Inflammatory macrophage treated with lipopolysaccharide for 4 hours (primary cell): ENCODE results near the gene CTSL.

Source experiments
- DNase-seq: peaks from one replicate; pipeline ENCODE4 v3.0.0-alpha.2; 2020

CTSL gene

DNA sequence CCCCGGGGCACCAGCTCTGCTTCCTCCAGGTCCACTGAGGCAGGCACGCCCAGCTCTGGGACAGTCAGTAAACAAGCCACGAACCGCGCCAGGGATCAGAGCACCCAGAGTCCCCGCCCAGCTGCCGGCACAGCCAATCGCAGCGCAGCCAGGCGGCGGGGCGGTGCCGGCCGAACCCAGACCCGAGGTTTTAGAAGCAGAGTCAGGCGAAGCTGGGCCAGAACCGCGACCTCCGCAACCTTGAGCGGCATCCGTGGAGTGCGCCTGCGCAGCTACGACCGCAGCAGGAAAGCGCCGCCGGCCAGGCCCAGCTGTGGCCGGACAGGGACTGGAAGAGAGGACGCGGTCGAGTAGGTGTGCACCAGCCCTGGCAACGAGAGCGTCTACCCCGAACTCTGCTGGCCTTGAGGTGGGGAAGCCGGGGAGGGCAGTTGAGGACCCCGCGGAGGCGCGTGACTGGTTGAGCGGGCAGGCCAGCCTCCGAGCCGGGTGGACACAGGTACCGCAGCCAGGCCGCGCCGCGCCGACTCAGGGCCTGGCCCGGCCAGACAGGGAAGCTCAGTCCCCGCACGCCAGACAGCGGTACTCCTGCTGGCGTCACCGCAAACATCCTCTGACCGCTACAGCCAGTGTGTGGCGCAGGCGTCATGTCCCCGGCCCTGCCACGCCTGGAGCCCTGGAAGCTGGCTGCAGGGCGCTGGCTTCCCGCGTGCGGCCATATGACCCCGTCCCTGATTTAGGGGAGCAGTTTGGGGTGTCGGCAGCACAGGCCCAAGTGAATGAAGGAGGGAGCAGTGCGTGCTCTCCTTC lies at the start of gene CTSL:
CTSL (plus strand) TSS at position 220 of the 810 bp plus-strand sequence. CDS start 1,485 bp downstream, outside the sequence.
- DNase-seq, result peak; percentile 81

DNA sequence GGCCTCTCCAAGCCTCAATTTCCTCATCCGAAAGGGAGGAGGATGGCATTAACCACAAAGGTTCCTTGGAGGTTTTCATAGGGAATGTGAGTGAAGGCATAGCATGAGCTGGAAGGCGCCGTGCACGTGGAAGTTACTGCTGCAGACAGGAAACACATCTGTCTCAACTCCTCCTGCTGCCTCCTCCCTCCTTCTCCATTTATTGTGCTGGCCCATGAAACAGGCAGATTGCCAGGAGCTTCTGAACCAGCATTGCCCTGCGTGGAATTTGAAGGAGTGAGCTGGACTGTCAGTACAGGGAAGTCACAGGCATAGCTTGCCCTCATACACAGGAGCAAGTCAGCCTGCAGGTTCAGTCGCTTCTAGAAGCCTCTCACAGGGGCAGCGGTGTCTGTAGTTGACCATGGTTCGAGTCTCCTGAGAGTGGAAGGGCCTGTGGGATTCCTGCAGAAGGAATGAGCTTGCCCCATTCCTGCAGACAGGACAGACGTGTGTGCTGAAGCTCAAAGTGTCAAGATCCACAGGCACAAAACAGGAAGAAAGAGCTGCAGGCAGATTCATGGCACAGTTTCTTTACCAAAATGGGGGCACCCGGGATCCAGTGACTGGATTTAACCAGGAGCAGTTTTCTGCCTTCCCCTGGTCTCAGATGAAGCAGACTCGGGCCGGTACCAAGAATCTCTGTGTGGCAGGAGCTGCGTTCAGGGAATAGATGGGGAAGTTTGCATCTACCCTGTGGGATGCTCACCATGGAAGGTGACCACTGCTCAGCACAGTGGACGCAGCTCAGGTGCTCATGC lies 48.7 kb upstream of the CTSL start:
- DNase-seq, result peak; percentile 22

DNA sequence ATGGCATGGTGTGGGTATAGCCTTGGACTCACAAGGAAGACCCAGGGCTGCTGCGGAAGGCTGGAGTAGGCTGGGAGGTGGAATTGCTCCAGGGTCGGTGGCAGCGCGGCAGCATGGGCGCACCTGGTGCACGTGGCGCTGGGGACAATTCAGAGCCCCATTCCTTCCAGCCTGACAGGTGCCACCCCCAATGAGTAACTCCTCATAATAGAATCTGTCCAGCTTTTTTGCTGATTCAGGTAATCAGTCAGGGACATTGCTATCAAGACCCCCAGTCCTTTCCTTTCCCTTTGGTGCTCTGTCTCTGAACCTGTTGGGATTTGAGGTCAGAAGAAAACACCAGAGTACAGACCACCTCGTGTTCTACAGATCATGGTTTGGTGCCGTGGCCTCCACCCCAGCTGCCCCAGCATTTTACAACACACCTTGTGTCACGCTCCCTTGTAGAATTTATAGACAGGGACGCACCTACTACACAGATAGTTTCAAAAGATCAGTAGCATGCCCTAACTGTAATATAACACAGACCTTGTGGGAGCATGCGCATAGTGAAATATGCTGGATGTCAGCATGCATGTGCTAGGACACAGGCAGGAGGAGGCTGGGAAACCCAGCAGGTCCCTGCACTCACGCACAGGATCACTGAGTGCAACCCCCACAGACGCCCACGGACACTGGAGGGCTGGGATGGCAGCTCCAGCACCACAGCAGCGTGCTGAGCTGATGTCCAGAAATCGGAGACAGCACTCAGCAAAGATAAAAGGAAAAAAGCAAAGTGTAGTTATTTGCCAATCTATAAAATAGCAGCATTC lies 47.9 kb upstream of the CTSL start:
- DNase-seq, result no peak

DNA sequence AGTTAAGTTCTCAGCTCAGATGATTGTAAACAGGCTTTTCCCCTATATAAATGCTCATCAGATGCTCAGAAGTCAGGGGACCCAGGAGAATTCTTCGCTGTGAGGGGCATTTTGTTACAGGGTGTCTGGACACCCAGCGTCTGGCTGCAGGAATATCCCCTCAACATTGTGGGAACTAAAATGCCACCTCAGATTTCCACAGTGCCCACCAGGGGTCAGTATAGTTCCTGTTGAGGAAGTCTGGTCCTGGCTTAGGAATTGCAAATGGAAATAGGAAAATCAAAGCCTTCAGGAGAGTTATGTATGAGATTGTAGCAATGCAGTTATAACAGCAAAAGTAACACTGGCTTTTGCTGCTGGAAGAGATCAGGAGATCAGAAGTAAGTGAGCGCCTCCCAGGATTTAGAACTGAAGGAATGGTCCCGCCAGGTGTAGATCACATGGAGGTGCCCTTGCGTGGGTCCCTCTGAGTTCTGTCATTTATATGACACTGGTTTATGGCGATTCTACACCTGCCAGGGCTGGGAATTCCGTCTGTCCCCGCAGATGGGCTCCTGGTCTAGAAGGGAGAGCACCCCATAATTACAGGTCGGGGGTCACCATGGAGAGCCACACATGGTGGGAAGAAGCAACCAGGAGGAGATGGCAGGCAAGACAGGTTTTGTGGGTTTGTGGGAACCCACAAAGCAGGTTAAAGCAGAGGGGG lies 47.1 kb upstream of the CTSL start:
- DNase-seq, result peak; percentile 51

DNA sequence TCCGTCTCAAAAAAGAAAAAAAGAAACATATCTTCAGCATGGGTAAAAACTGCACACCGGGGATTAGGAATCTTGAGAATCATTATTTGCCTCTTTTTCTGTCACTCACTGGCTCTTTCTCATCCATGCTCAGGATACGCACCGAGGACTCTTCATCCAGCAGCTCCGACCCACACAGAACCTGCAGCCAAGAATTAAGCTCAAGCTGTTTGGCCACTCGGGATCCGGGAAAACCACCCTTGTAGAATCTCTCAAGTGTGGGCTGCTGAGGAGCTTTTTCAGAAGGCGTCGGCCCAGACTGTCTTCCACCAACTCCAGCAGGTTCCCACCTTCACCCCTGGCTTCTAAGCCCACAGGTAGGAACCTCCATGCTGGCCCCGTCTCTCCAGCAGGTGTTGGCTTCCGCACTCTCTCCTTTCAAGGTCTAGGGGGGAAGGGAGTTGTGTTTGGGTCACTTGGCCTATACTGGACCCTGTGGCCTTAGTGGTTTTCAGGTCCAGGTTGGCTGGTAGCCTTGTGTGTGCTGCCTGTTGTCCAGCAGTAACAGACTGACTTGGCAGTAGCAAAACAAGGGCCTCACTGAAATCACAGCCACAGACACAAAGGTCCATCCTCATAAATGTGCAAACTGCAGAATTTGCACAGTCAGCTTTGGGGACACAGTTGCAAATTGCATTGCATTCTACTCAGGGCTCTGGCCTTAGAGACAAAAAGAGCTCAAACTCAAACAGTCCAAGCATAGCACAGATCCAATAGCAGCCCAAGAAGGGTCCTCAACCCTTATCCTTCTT lies 44.5 kb upstream of the CTSL start:
- no peak for DNase-seq

DNA sequence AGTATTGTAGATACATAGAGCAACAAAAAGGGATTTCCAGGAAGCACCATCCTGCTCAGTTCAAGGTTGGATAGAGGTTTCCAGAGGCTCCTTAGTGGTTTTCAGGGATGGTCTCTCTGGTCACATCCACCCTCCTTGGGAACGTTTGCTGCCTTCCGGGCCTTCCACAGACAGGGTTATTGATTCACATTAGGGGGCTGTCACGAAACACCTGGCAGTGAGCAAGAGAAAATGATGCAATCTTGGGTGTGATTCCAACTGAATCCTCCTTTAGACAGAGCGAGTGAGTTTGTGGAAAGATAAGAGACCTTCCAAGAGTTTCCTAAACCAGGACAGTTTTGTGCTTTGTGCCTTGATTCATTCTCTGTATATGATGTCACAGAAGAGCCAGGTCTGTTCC lies 43.8 kb upstream of the CTSL start:
- DNase-seq, result no peak

DNA sequence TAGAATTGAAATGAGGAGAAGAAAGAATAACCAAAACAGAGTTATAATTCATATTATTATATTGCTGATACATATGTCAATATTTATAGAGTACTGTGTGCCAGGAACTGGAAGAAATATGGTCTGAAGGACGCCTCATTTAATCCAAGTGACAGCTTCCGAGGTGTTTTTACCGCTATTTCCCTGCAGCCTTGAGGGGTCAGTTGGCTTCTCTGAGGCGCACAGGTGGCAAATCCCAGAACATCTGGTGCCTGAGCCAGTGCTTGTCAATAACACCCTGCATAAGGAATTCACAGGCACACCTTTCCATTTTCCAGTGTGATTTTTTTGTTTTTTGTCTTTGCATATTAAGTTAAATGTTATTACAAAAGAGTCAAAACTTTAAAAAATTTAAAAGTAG lies 43.3 kb upstream of the CTSL start:
- no peak for DNase-seq

DNA sequence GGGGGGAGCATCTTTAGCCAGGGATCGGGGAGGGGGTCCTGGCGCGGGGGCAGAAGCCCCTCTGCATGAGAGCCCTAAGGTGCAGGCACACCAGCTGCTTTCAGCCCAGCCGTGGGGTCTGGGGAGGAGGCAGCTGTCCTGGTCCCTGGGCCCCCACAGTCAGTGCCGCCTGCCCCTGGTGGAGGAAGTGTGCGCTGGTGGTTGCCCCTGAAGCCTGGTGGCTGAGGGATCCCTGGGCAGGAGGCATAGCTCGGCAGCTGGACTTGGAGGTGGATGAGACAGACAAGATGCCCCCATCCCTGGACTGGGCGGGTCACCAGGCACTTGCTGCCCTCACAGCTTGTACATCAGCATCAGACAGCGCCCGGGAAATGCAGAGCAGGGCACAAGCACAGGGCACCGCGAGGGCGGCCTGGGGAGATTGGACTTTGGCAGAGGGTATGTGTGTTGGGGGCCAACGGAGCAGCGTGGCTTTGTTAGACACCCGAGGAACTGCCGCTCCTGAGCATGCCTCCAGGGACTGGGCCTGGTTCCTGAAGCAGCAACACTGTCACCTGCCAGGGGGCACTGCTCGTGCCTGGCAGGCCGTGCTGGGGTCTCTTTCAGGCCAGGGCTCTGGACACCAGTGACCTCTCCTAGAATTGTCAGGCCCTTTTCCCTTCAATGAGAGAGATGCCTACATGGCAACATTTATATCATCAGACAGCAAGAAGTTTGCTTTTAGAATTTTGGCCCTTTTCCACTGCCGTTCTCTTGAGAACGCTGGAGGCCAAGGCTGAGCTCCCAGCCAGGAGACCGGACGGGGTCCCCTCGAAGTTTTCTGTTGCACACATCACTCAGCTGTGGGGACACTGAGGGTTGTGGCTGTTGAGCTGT lies 41.9 kb upstream of the CTSL start:
- DNase-seq, result no peak

DNA sequence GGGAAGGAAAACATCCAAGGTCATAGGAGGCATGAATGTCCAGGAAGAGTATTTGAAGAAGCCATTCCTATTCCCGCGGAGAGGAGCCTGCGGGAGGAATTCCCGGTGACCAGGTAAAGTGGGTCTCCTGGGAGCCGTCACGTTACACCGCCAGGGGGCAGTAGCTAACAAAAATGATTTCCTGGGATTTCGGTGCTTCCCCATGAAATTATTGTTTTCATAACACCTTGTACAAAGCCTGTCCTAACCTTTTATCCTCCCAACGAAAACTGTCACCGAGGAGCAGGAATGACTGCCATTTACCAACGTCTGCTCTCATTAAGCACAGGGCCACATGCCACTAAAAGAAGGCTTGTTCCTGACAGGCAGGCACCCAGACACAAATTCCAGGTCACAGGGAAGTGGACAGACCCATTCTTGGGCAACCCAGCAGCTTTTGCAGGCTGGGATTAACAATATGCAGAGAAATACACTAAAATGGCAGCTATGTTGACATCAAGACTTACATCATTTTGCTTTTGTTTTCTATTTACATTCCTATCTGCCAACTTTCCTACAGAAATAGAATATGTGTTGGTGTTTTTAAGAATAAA lies 41.2 kb upstream of the CTSL start:
- DNase-seq, result peak; percentile 76

DNA sequence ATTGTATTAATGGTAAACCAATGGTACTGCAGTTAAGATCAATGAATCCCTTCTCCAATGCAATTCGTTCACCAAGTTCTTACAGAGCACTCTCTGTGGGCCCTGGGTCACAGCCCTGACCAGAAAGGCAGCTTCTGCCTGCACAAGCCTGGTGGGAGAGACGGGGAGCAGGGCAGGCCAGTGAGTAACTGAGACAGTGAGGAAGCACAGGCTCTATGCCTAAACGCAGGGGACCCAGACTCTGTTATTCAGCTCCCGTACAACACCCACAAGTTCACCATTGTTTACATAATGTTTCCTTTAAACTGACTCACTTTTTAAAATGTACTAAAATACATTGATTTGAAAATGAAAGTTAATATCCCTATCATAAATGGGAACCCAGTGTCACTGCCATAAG lies 40.5 kb upstream of the CTSL start:
- DNase-seq, result peak; percentile 74

DNA sequence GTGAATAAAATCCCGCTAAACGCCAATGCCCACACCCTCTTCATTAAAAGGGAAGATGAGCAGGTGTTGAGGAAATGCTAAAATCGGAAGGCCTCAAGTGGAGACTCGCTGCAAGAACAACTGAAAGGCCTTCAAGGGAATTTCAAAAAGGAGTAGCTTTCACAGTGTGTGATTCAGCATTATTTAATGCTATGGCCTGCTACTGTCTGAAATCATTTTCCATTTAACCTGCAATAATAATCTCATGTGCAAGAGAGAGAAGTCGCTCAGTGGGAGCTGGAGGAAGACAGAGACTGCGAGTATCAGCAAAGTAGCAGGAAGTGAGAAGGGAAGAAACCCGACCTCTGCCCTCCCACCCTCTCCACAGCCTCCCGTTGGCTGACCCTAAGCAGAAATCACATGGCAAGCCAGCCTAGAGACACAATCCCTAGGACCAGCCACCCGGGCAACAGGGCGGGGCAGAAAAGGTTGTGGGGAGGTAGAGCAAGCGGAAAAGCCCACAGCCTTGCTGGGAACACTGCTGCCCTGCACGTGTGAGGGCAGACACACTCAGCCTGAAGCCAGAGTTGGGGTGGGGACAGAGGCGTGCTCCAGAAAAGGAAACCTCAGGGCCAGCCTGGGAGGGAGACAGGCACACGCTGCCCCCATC lies 39.9 kb upstream of the CTSL start:
- DNase-seq, result peak; percentile 84

DNA sequence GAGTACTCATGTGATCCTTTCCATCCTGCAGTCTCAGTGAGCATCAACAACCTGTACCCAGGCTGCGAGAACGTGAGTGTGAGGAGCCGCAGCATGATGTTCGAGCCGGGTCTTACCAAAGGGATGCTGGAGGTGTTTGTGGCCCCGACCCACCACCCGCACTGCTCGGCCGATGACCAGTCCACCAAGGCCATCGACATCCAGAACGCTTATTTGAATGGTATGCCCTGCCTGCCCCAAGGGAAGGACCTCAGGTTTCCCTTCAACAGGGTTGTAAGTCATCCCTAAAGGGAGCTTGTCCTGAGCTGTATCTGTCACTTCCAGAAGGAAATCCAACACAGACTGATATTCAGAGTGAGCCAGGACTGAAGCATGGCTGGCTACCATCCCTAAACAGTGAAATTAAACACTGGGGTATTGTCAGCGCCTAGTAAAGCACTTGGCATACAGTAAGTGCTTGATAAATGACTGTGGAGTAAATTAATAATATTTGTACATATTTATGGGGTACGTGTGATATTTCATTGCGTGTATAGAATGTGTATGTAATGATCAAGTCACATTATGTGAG lies 39.3 kb upstream of the CTSL start:
- no peak for DNase-seq

DNA sequence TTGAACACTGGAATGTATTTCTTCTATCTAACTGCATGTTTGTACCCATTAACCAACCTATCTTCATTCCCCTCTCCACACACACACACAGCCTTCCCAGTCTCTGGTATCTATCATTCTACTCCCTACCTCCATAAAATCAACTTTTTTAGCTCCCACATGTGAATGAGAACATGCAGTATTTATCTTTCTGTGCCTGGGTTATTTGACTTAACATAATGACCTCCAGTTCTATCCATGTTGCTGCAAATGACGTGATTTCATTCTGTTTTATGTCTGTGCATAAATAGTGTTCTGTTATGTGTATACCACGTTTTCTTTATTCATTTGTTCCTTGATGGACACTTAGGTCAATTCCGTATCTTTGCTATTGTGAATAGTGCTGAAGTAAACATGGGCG lies 38.7 kb upstream of the CTSL start:
- DNase-seq, result no peak

DNA sequence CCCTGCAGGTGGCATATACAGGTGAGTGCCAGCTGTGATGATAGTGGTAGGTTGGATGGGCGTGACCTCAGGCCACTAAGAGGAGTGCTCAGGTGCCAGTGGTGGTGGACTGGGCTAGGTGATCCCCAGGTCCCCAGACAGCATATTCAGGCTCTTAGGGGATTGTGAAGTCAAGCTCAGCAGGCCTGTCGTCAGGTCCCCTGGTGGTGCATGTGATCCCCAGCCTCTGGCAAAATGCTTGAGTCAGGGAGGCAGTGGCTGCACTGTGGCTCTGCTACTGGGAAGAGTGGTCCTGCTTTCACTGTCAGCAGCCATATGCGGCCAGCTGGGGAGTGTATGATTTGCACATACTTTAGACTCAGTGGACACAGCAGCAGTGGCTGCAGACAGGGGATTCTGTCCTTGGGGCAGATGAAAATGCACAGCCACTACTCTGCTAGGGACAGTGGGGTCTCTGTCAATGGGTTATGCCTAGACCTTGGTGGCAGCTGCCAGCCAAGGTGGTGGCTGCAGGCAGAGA lies 31.6 kb upstream of the CTSL start:
- no peak for DNase-seq

DNA sequence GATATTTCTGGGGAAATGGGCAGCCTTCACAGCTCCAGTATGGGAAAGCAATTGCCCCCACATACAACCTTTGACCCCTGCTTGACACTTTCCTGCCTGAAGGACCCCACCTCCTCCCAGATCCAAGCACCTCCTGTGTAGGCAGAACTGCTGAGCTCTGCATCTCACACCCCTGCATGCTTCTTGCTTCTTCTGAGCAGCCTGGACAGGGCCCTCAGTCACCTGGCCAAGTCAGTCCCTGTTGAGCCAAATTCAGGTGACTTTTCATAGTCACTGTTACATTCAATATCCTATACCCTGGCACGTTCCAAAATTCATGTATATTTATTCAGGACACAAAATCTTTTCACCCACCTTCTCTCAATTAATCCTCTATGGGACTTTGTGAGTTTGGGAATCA lies 30.4 kb upstream of the CTSL start:
- no peak for DNase-seq

DNA sequence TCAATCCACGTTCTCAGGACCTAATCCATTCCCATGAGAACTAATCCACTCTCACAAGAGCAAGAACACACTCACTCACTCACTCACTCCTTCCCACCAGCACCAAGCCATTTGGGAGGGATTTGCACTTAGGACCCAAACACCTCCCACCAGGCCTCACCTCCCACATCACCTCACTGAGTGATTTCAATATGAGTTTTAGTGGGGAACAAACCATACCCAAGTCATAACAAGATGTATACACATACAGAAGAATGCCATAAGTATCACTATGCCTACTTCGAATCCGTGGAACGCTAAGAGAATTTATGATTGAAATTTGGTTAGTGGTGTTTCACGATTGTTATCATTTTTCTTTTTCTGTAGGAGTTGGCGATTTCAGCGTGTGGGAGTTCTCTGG lies 29.3 kb upstream of the CTSL start:
- no peak for DNase-seq

DNA sequence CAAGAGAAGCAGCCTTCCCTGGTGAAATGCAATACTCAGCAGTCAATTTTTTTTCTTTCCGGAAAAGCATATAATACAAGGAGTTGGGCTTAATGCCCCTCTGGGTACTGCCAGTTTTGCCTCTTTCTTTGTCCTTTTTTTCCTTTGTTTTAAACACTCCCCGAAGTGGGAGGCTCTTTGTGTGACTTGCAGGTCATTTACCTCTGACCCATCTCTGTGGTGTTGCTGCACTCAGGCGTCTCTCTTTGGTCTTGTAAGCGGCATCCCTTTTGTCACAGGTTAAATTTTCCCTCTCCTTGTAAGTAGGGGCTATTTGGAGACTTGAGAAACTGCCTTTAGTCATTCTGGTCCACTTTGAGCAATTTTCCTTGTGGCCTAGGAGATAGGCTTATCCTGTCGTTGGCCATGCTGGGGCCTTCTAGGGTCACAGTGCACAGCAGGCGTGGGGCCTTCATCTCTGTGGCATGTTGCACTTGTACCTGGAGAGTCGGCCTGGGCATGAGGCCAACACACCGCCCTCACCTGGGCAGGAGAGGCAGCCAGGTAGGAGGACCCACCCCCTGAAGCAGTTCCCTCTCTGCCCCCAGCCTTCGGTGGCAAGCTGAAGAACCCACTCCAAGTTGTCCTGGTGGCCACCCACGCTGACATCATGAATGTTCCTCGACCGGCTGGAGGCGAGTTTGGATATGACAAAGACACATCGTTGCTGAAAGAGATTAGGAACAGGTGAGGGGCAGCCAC lies 27.7 kb upstream of the CTSL start:
- no peak for DNase-seq

DNA sequence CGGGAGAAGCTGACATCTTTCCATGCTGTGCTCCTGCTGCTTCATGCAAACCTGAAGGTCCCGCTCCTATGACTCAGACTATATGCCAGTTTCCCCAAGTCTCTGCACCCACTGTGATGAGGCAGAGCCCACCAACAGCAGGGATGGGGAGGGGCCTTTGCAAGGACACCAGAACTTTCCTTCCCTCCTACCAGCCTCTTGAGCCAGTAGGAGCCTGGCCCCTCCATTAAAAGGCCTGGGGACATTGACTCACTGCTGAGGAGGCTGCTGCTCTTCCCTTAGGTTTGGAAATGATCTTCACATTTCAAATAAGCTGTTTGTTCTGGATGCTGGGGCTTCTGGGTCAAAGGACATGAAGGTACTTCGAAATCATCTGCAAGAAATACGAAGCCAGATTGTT lies 26.1 kb upstream of the CTSL start:
- DNase-seq, result no peak

DNA sequence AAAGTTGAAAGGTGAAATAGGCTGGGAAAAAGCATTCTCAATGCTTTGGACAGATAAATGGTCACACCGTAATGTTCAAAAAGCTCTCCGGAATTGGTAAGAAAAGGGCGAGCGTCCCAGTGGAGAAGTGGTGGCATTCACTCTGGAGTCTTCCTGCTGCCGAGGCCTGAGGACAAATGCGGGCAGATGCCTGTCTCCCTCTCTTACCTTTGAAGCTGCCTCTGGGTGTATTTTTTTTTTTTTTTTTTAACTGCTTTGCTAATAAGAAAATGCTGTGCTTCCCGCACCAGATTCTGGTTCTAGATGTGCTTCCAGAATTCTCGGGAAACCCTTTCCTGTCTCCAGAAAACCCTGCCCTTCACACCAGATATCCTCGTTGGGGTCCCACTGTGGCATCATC lies 24.4 kb upstream of the CTSL start:
- DNase-seq, result no peak
